Thoracic aorta (tissue), 2 donors: ENCODE data around the gene SHISA8. TPM values are rescaled to one million over a fixed set of nuclear protein-coding genes. Genes with fewer than 3 reads are reported as not detected.

Source experiments
- total RNA-seq, 2 donors: library from RNA; depleted of rRNA; stranded (reverse); fragments of >200 nt; gene quantifications; one replicate each; pipeline versions ENCODE4 v1.1.0 to v1.2.3, GENCODE V29; 2016

The SHISA8 gene
- total RNA-seq, 2 donors from 2014 or later, result not detected

Other genes starting within 250 kb of the SHISA8 start
- 10 to 100 TPM; 92.9 to 95.7 TPM for gene SNU13, start 226.2 kb downstream of the SHISA8 start, total RNA-seq
- gene MEI1, start 215.6 kb downstream of the SHISA8 start, total RNA-seq, result 1 to 10 TPM; 1.8 to 3.8 TPM
- gene CCDC134, start 114.4 kb downstream of the SHISA8 start, total RNA-seq, result 1 to 10 TPM; 1.6 to 5.3 TPM
- 10 to 100 TPM; 48.3 to 65.3 TPM for gene SREBF2, start 82.0 kb downstream of the SHISA8 start, total RNA-seq
- gene TNFRSF13C, start 11.7 kb upstream of the SHISA8 start, total RNA-seq, result not detected
- gene CENPM, start 32.1 kb upstream of the SHISA8 start, total RNA-seq, result not detected
- gene SEPTIN3, start 54.4 kb upstream of the SHISA8 start, total RNA-seq, result not detected
- 1 to 10 TPM in 1 of 2 donors, not detected in 1; 1.3 TPM for gene WBP2NL, start 83.7 kb upstream of the SHISA8 start, total RNA-seq
- 10 to 100 TPM; 41.7 to 52.7 TPM for gene NAGA, start 155.7 kb upstream of the SHISA8 start, total RNA-seq
- 10 to 100 TPM; 22.1 to 23.7 TPM for gene PHETA2, start 159.2 kb upstream of the SHISA8 start, total RNA-seq
- gene SMDT1, start 164.6 kb upstream of the SHISA8 start, total RNA-seq, result 10 to 100 TPM in 1 of 2 donors, 1 to 10 TPM in 1; 6.1 to 17.1 TPM
- 10 to 100 TPM; 21.3 to 27.0 TPM for gene NDUFA6, start 175.7 kb upstream of the SHISA8 start, total RNA-seq
- gene CYP2D6, start 215.7 kb upstream of the SHISA8 start, total RNA-seq, result not detected